Right renal pelvis (tissue), 4 donors: Measurements from ENCODE around the gene GLG1. TPM values are rescaled to one million over a fixed set of nuclear protein-coding genes. Genes with fewer than 3 reads are reported as not detected.

Experiments used
- DNase-seq, 4 donors: peaks; one replicate each; pipeline ENCODE4 v3.0.0-alpha.2; 2013; ENCODE audit warnings: low read depth in 4 of 4, low spot score in 3 of 4, missing footprints in 1 of 4
- polyA plus RNA-seq, 4 donors: library from polyadenylated mRNA; unstranded; fragments of 120-200 nt; gene quantifications; one replicate each; pipeline ENCODE4 v1.2.1, GENCODE V29; 2013; ENCODE audit not compliant: insufficient read length in 4 of 4

The GLG1 gene
- polyA plus RNA-seq, 4 donors: 155 to 169 (median 160) TPM

GRCh38 chr16:74487634-74488495, 119.0 kb downstream of the GLG1 start:
- DNase-seq: no peak

GRCh38 chr16:74485916-74486315, 121.0 kb downstream of the GLG1 start:
- DNase-seq: no peak

- DNase-seq: no peak
These were observed 126.5 kb downstream of the GLG1 start for GRCh38 chr16:74480150-74481029.

DNA sequence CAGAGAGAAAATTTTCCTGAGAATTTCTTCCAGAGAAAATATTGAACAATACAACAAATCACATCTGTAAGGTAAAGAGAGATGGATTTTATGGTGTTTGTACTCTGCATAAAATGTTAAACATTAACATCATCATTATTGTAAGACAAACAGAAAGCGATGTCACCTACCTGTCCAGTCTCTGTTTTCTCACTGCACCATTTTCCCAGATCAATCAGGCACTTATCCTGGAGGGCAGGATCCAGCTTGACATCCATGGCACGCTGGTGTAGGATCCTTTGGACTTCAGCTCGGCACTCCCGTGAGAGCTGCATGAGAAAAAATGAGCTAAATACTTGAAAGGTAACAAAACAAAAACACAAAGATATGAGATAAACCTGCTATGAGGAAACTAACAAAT, 129.7 kb downstream of the GLG1 start:
- no peak for DNase-seq

GRCh38 chr16:74474416-74474815, 132.5 kb downstream of the GLG1 start:
- DNase-seq: no peak

DNA sequence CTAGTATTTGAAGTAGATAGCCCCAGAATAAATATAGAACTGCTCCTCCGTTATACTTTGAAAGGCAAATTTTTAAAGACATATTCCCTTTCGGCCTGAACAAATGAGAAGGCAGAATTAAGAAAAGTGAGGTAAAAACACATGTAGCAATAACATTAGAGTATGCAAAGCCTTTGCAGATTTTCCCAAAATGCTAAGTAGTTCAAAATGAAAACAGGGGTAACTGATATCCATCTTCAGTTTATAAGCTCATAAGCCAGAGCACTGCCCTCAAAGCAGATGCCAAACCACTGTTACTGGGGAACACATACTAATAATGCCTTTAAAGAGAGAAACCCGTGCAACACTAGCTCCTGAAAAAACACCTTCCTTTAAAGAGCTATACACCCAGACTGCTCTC, 134.4 kb downstream of the GLG1 start:
- no peak for DNase-seq

GRCh38 chr16:74472010-74472409, 134.9 kb downstream of the GLG1 start:
- DNase-seq: no peak

DNA sequence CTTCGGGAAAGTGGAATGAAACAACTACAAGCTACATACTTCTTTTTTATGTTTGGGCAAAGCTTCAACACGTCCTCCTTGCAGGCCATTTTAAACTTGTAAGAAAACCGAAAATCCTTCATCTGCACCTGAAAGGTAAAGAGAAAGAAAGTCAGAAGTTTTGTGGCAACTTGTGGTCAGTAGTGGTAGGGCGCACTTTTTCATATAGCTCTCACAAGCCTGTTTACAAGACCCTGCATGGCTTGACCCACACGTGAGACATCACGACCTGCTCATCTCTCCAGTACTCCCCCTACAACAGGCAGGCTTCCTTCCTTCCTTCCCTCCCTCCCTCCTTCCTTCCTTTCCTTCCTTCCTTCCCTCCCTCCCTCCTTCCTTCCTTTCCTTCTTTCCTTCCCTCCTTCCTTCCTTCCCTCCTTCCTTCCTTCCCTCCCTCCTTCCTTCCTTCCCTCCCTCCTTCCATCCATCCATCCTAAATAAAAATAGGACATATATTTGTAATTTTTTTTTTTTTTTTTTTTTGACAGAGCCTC, 136.9 kb downstream of the GLG1 start:
- DNase-seq: no peak

DNA sequence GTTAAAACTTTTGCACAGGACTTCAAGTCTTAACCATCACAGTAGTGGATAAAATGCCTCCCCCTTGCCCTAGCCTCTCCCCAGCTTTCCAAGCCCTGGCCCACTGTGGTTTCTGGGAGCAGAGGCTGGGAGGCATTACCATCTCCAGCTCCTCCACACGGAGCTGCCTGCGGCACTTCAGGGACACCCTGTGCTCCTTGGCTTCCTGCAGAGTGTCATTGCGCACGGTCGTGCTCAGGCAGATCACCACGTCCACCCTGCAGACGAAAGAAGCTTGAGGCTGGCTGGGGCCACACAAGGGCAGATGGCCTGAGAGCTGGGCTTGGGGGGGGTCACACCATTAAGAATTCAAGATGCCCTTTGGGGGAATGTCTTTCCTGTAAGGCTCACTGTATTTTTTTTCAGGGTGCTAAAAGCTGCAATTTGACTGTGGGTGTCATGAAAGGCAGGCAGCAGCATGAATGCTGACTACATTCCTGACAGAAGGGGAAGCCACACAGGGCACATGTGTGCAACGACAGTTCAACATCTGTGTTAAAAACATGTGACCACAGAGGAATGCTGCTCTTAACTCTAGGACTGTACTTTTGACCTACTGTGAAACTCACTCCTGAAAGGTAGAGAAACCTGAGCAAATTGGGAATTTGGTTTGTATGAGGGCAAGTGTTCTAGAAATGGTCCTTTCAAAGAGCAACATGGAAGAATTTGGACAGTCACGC, 137.9 kb downstream of the GLG1 start:
- DNase-seq: no peak

DNA sequence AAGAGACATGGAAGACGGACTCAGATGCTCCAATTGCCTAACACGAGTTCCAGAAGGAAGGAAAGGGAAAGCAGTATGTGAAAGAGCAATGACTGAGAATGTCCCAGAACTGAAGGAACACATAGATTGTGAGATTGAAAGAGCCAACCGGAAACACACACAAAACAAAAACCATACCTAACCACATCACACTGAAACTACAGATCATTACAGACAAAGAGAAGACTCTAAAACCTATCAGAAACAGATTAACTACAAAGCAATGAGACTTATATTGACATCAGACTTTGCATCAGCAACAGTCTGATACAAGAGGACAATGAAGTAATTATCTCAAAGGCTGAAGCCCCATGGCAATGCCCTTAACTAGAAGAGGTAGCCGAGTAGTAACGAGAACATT, 140.0 kb downstream of the GLG1 start:
- no peak for DNase-seq

- DNase-seq: no peak
These were observed 140.8 kb downstream of the GLG1 start for GRCh38 chr16:74465851-74466685.

DNA sequence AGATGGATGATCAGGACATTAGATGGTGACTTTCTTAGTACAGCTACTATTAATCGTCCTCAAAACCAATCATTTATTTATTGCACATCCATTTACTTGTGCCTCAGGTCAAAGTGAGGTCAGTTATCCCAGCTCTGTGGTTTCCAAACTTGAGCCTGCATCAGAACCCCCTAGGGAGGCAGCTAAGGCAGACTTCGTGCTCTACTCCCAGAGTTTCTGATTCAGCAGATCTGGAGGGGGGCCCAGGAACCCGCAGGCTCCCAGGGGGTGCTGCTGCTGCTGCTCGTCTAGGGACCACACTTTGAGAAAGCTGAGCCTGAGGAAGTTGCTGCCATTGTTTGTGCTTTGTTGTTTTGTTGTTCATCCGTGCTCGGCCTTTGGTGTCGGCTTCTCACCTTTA, 141.6 kb downstream of the GLG1 start:
- no peak for DNase-seq

DNA sequence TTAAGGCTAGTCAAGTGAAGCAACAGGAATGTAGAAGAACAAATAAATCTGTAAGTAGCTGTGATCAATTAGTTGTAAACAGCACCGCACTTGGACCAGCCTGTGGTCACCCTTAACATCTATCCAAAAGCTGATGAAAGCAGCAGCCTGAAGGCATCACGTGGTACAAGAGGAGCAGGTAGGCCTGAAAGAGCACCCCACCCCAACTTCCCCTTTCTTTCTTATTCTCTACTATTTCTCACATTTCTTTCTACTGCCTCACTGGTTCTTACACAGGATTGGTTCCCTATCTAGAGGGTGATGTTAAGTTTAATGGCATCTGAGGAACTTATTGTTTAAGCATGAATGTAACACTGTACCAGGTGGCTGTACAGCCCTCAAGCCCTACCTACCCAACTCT, 143.0 kb downstream of the GLG1 start:
- DNase-seq: no peak

GRCh38 chr16:74462361-74462760, 144.6 kb downstream of the GLG1 start:
- DNase-seq: no peak

DNA sequence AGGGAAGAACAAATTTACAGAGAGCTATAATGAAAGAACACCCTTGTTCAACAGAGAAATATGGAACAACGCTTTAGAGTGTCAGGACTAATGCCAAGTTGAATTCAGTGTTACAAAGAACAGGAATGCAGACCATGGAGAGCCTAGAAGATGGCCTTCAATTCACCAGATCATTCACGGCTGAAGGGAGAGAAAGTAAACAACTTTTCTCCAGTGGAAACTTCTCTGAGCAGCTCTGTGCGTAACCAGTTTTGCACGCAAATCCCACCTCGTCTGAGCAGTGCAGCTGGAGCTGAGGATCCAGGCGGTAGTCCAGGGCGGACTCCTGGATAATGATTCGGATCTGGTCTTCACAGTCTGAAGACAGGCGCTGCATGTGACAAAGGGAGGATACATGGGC, 145.1 kb downstream of the GLG1 start:
- DNase-seq: no peak

DNA sequence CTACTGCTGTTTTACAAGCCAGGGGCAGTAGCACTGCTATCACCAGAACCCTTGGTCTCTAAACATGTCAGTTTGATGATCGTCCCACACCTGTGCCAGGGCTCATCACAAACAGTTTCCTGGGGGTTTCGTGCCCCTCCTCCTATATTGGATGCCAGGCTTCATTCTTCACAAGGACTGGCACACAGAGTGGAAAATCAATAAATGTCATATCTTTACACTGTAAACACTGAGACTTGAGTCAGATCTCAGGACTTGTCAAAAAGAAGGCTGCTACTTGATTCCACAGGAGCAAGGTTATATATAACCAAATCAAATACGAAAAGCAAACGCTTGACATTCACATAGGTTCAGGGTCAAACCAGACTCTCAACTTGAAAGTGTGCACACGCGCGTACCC, 146.4 kb downstream of the GLG1 start:
- no peak for DNase-seq

- no peak for DNase-seq
These were observed 150.7 kb downstream of the GLG1 start for GRCh38 chr16:74456290-74456625.

- no peak for DNase-seq
These were observed 151.2 kb downstream of the GLG1 start for GRCh38 chr16:74455619-74456289.

GRCh38 chr16:74455213-74455612, 151.7 kb downstream of the GLG1 start:
- no peak for DNase-seq
